K562 (cell line): ENCODE measurements around the gene GPX6. TPM values are rescaled to one million over a fixed set of nuclear protein-coding genes. Genes with fewer than 3 reads are reported as not detected.

ENCODE experiments used
- FIP1L1 ChIP-seq: fragments of 200-400 bp; formaldehyde crosslinking; IDR thresholded peaks from 2 replicates; pipeline ENCODE4 v1.6.1; 2018; ENCODE audit warnings: mild to moderate bottlenecking, low read depth, low read length; ENCODE audit not compliant: poor library complexity, severe bottlenecking
- HNRNPH1 ChIP-seq: fragments of 200-400 bp; formaldehyde crosslinking; optimal IDR thresholded peaks from 2 replicates; pipeline ENCODE3; 2017; ENCODE audit warnings: low read depth, mild to moderate bottlenecking, low read length, moderate library complexity
- JUN ChIP-seq, 2 experiments: sonication (generic) in 1 of 2; formaldehyde crosslinking in 1 of 2; IDR thresholded peaks; 2 replicates each; pipeline versions ENCODE4 v1.6.1 to v1.8.0; 2012 to 2022; ENCODE audit warnings: borderline replicate concordance in 2 of 2, mild to moderate bottlenecking in 2 of 2, improper control_type of control experiment in 1 of 2, low read depth in 1 of 2, low read length in 1 of 2, missing genetic modification reagents in 1 of 2
- MAFF ChIP-seq: IDR thresholded peaks from 2 replicates; pipeline ENCODE4 v1.6.1; 2012; ENCODE audit warnings: low read length, improper control_type of control experiment
- MGA ChIP-seq: fragments of 450-650 bp; IDR thresholded peaks from 2 replicates; pipeline ENCODE4 v1.6.1; 2016; ENCODE audit warnings: mild to moderate bottlenecking, moderate library complexity
- NFIX ChIP-seq: fragments of 250-450 bp; sonication (Bioruptor Pico); IDR thresholded peaks from 2 replicates; pipeline ENCODE4 v1.4.0; 2020; ENCODE audit warnings: low read depth, mild to moderate bottlenecking, moderate library complexity
- SMARCC2 ChIP-seq: fragments of 450-650 bp; IDR thresholded peaks from 2 replicates; pipeline ENCODE4 v1.6.1; 2017; ENCODE audit warnings: antibody characterized with exemption, moderate library complexity, mild to moderate bottlenecking, low read depth
- polyA plus RNA-seq, 8 experiments: library from polyadenylated mRNA; depleted of rRNA in 4 of 8; stranded (reverse) in 5 of 8; unstranded in 3 of 8; fragments of >200 nt; fragmentation: Nextera tagmentation in 2 of 8; fragmentation: Illumina TruSeq in 1 of 8; extraction: Ambion mirVana in 2 of 8; extraction: Trizol in 1 of 8; gene quantifications; 2 replicates each; pipeline versions ENCODE4 v1.2.1 to v1.2.3, GENCODE V29; 2011 to 2014; ENCODE audit warnings: inconsistent platforms in 1 of 8, missing spikeins in 1 of 8
- total RNA-seq, 7 experiments: library from RNA; depleted of rRNA in 6 of 7; stranded (reverse); fragments of >200 nt in 6 of 7; fragmentation: Illumina TruSeq in 2 of 7; extraction: Trizol in 2 of 7; gene quantifications; 2 replicates each; pipeline versions ENCODE4 v1.2.1 to v1.2.3, GENCODE V29; 2011 to 2021; ENCODE audit warnings: low replicate concordance in 1 of 7
- TF ChIP-seq, protein P1 (sequence below), 2 experiments: fragments of 450-650 bp in 1 of 2; sonication (generic) in 1 of 2; formaldehyde crosslinking in 1 of 2; IDR thresholded peaks in 1 of 2; conservative IDR thresholded peaks in 1 of 2; 2 replicates each; pipeline versions ENCODE4 v1.6.1 to v1.8.1; 2016 to 2023; ENCODE audit warnings: mild to moderate bottlenecking in 2 of 2, moderate library complexity in 2 of 2, inconsistent platforms in 1 of 2, missing genetic modification reagents in 1 of 2
- TF ChIP-seq, protein P2 (sequence below): fragments of 450-650 bp; conservative IDR thresholded peaks from 2 replicates; pipeline ENCODE4 v1.6.1; 2016; ENCODE audit warnings: missing genetic modification characterization, low read depth, mild to moderate bottlenecking, missing compliant biosample characterization, moderate library complexity
- TF ChIP-seq, protein P3 (sequence below): fragments of 450-650 bp; IDR thresholded peaks from 2 replicates; pipeline ENCODE4 v1.6.1; 2017; ENCODE audit warnings: mild to moderate bottlenecking, moderate library complexity

GPX6 gene
- total and polyA plus RNA-seq, 9 of the 15 experiments (the other 6 are each of a cell fraction or from before 2014, with no cell fraction given), result not detected

GRCh38 chr6:28480253-28480932, 35.2 kb downstream of the GPX6 start (continued):
- TF ChIP-seq, protein P1, sequence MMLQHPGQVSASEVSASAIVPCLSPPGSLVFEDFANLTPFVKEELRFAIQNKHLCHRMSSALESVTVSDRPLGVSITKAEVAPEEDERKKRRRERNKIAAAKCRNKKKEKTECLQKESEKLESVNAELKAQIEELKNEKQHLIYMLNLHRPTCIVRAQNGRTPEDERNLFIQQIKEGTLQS (IDR thresholded peaks at IDR 0.05), result peak; percentile 90
- TF ChIP-seq, protein P1 (CRISPR knock-in tag; conservative IDR thresholded peaks at IDR 0.05), result no peak; the same call in 1 of the 2 replicates
- peak; percentile 71 for TF ChIP-seq MAFF
- TF ChIP-seq FIP1L1, result no peak
- TF ChIP-seq SMARCC2, result peak; percentile 83
- TF ChIP-seq, protein P2, sequence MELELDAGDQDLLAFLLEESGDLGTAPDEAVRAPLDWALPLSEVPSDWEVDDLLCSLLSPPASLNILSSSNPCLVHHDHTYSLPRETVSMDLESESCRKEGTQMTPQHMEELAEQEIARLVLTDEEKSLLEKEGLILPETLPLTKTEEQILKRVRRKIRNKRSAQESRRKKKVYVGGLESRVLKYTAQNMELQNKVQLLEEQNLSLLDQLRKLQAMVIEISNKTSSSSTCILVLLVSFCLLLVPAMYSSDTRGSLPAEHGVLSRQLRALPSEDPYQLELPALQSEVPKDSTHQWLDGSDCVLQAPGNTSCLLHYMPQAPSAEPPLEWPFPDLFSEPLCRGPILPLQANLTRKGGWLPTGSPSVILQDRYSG, result 0 out of 2 replicates have a peak, but pooled peaks have one; percentile 22
- peak; percentile 88 for TF ChIP-seq JUN (IDR thresholded peaks at IDR 0.05; ENCODE audit: borderline replicate concordance, low read depth, low read length)
- TF ChIP-seq JUN (CRISPR knock-in tag; IDR thresholded peaks at IDR 0.05; ENCODE audit: borderline replicate concordance), result no peak
- TF ChIP-seq HNRNPH1, result no peak
- TF ChIP-seq, protein P3, sequence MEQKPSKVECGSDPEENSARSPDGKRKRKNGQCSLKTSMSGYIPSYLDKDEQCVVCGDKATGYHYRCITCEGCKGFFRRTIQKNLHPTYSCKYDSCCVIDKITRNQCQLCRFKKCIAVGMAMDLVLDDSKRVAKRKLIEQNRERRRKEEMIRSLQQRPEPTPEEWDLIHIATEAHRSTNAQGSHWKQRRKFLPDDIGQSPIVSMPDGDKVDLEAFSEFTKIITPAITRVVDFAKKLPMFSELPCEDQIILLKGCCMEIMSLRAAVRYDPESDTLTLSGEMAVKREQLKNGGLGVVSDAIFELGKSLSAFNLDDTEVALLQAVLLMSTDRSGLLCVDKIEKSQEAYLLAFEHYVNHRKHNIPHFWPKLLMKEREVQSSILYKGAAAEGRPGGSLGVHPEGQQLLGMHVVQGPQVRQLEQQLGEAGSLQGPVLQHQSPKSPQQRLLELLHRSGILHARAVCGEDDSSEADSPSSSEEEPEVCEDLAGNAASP, result no peak
- TF ChIP-seq NFIX (CRISPR knock-in tag), result no peak
- 0 out of 2 replicates have a peak, but pooled peaks have one; percentile 18 for TF ChIP-seq MGA
